GM12872 (cell line): ENCODE data around the gene NXF1.

Source experiments
- CTCF ChIP-seq: IDR thresholded peaks from 3 replicates; pipeline ENCODE4 v1.5.1; 2011; ENCODE audit warnings: low read depth, mild to moderate bottlenecking, low read length, moderate library complexity; ENCODE audit not compliant: insufficient read depth

Gene NXF1

GRCh38 chr11:62811659-62812058, 6.4 kb upstream of the NXF1 start:
- TF ChIP-seq CTCF, result no peak

DNA sequence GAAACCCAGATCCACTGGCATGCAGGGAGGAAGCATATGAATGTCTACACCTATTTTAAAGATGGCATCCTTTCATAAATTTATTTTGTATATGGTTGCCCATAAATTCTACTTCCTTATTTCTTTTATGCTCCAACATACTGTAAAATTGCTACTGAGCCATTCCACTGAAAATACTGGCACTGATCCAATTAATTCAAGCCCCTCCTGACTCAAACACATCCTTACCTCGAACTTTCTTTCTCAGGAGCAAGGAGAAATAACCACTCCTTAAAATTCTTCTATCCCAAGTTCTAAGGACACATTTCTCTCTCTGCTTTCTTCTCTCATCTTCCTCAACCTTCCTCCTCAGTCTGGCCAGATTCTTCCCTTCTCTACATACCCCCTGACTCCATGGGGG, 5.5 kb upstream of the NXF1 start:
- no peak for TF ChIP-seq CTCF

DNA sequence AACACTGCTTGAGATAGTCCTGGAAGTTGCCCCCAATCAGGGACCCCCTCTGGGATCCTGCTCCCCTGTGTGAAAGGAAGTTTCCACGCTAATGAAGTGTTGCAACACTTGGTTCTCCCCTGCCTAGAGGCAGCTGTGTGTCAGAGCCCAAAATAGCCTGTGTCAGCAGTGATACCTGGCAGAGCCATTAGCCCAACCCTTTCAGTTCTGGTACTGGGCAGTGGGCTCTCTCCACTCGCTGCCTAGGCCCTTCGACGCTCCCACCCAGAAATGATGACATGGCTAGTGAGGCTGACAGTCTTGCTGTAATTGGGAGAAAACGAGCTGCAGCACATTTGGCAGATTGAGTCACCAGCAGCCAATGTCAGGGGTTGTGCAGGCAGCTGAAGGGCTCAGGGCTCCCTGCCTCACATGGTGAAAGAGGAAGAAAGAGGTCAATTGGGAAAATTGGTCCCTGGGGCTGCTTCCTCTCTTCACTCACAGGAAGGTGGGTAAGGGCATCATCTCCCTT, 1.4 kb upstream of the NXF1 start:
- TF ChIP-seq CTCF, result no peak

DNA sequence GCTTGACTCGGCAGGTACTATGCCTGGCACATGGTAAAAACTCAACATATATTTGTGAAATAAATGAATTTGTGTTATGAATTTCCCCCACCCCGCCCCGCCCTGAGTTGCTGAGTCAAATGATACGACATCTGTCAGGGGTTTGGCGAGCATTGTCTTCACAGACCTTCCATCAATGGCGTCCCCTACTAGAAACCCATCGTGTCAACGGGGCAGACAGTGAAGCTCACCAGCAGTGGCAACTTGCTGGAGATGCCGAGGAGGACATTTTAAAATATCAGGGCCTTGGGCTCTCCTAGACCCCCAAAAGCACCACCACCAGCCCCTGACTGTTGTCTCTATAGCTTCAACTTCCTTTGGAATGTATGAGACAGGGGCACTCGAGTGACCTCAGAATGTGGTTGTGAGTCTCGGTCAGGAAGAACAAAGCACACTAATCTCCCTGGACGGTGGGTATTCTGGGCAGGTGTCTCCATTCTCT, 761 bp upstream of the NXF1 start:
- TF ChIP-seq CTCF, result no peak

DNA sequence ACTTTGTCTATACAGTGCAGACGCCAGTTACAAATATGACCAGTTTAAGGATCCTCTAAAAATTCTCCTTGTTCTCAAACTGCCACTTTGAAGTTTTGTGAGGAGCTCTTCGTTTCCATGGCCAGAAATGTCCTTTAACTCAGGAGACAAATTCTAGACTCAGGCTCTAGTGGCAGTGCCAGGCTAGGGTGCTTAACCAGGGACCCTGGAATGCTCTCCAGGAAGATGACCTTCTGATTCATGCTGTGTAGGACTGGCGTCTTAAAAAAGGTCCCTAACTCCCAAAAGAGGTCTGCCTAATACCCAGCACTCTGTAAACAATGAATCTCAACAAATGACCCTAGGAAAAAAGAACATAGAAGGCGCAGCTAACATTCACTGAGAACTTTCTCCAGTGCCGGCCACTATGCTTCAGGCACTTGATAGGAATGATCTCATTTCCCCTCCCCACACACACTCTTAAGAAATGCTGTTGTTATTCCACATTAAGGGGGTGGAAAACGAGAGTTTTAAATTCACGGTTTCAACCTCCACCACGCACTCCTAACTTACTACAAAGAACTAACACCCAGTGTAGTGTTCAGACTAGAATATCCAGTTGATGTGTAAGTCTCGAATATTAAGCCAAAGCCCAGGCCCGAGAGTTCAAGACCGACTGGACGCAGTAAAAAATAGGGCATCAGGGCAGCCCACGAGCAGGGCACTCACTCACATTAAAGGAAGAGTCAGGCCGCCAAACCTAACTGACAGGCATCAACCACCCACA, 747 bp downstream of the NXF1 start:
- TF ChIP-seq CTCF, result no peak

GRCh38 chr11:62801071-62801470, 4.2 kb downstream of the NXF1 start:
- TF ChIP-seq CTCF, result no peak

GRCh38 chr11:62799486-62799885, 5.8 kb downstream of the NXF1 start:
- TF ChIP-seq CTCF, result no peak
